K562 (cell line): Measurements from ENCODE around the gene PPP1R37. TPM values are rescaled to one million over a fixed set of nuclear protein-coding genes. Genes with fewer than 3 reads are reported as not detected.

Experiments
- CHD7 ChIP-seq: fragments of 200-600 bp; sonication (generic); IDR thresholded peaks from one replicate; pipeline ENCODE4 v1.6.1; 2012; ENCODE audit warnings: mild to moderate bottlenecking, low read depth, low read length, inconsistent platforms
- CSDE1 ChIP-seq, 2 experiments: fragments of 450-650 bp; IDR thresholded peaks; 2 replicates each; pipeline ENCODE4 v1.6.1; 2016; ENCODE audit warnings: mild to moderate bottlenecking in 1 of 2
- DIDO1 ChIP-seq: fragments of 450-650 bp; IDR thresholded peaks from 2 replicates; pipeline ENCODE4 v1.6.1; 2016; ENCODE audit warnings: low read depth, missing biosample characterization, missing genetic modification characterization
- HLTF ChIP-seq: fragments of 450-650 bp; IDR thresholded peaks from 2 replicates; pipeline ENCODE4 v1.6.1; 2016
- KAT7 ChIP-seq: sonication (generic); formaldehyde crosslinking; IDR thresholded peaks from 2 replicates; pipeline ENCODE4 v1.8.0; 2022; ENCODE audit warnings: missing genetic modification reagents, mild to moderate bottlenecking, borderline replicate concordance
- KDM1A ChIP-seq, 2 experiments: fragments of 450-650 bp; IDR thresholded peaks; 2 replicates each; pipeline ENCODE4 v1.6.1; 2016; ENCODE audit warnings: mild to moderate bottlenecking in 2 of 2
- NR2C1 ChIP-seq, 2 experiments: fragments of 450-650 bp; IDR thresholded peaks; 2 replicates each; pipeline ENCODE4 v1.6.1; 2017; ENCODE audit warnings: mild to moderate bottlenecking in 2 of 2, antibody characterized with exemption in 1 of 2, inconsistent platforms in 1 of 2, missing compliant biosample characterization in 1 of 2, missing genetic modification characterization in 1 of 2
- SAFB ChIP-seq: fragments of 200-400 bp; formaldehyde crosslinking; IDR thresholded peaks from 2 replicates; pipeline ENCODE4 v1.6.1; 2017; ENCODE audit warnings: low read depth, low read length, borderline replicate concordance
- STAT5B ChIP-seq: fragments of 250-450 bp; sonication (Bioruptor Pico); IDR thresholded peaks from 2 replicates; pipeline ENCODE4 v1.8.0; 2021; ENCODE audit warnings: mild to moderate bottlenecking, inconsistent platforms
- TCF7 ChIP-seq: sonication (generic); IDR thresholded peaks from 2 replicates; pipeline ENCODE4 v1.6.1; 2016; ENCODE audit warnings: antibody characterized with exemption, borderline replicate concordance
- TRIM28 ChIP-seq: fragments of 450-650 bp; IDR thresholded peaks from 2 replicates; pipeline ENCODE4 v1.6.1; 2017
- YY1 ChIP-seq, 3 experiments: IDR thresholded peaks; 2 replicates each; pipeline ENCODE4 v1.6.1; 2011; ENCODE audit warnings: low read length in 2 of 3, mild to moderate bottlenecking in 2 of 3, moderate library complexity in 2 of 3, borderline replicate concordance in 1 of 3, control low read depth in 1 of 3, low read depth in 1 of 3; ENCODE audit not compliant: insufficient read depth in 3 of 3, insufficient replicate concordance in 2 of 3, control insufficient read depth in 1 of 3, insufficient read length in 1 of 3; ENCODE audit errors: extremely low read depth in 1 of 3
- polyA plus RNA-seq, 8 experiments: library from polyadenylated mRNA; depleted of rRNA in 4 of 8; stranded (reverse) in 5 of 8; unstranded in 3 of 8; fragments of >200 nt; fragmentation: Nextera tagmentation in 2 of 8; fragmentation: Illumina TruSeq in 1 of 8; extraction: Ambion mirVana in 2 of 8; extraction: Trizol in 1 of 8; gene quantifications; 2 replicates each; pipeline versions ENCODE4 v1.2.1 to v1.2.3, GENCODE V29; 2011 to 2014; ENCODE audit warnings: inconsistent platforms in 1 of 8, missing spikeins in 1 of 8
- total RNA-seq, 7 experiments: library from RNA; depleted of rRNA in 6 of 7; stranded (reverse); fragments of >200 nt in 6 of 7; fragmentation: Illumina TruSeq in 2 of 7; extraction: Trizol in 2 of 7; gene quantifications; 2 replicates each; pipeline versions ENCODE4 v1.2.1 to v1.2.3, GENCODE V29; 2011 to 2021; ENCODE audit warnings: low replicate concordance in 1 of 7
- TF ChIP-seq, protein P1 (sequence below): fragments of 450-650 bp; IDR thresholded peaks from 2 replicates; pipeline ENCODE4 v1.6.1; 2016; ENCODE audit warnings: borderline replicate concordance

The PPP1R37 gene
- total and polyA plus RNA-seq, 9 of the 15 experiments (the other 6 are each of a cell fraction or from before 2014, with no cell fraction given) = 0.04 to 20.3 (median 7.3) TPM

DNA sequence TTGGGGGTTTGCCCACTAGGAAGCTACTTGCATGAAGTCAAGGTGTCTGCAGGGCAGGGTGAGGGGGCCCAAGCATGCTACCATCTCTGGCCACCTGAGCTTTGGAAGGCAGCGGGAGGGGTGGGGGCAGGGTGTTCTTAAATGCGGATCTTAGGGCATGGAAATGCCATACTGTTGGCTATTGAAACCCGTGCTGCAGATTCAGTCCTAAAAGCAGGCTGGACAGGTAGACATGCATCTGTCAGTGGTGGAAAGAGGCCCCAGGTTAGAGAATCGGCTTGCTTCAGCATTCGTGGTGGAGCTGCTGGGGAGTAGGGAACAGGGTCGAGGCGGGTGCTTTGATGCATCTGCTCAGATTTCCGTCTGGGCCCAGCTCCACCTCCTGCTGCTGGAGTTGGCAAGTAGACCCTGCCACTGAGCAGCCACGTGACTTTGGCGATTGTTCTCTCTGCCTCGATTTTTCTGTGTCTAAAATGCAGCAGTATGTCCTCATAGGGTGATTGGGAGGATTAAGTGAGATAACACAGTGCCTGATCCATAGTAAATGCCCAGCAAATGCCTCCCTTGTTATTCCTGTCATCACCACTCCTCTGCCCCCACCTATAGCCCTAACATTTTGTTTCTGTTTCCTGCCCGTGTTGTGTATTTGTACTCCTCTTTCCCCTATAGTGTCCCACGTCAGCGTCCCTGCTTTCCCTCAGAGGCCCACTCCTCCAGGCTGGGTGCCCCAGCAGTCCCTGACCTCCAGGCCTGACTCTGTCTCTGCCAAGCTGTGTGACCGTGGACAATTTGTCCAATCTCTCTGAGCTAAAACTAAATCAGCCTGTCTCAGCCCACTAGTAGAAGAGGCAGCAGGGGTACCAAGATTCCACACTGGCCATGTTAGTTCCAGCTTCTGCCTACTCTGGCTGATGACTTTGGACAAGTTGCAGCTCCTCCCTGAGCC is 5.8 kb downstream of the PPP1R37 start (continued):
- TF ChIP-seq CHD7 = no peak
- no peak for TF ChIP-seq KAT7 (CRISPR knock-in tag)
- no peak for TF ChIP-seq SAFB
- TF ChIP-seq DIDO1 = no peak
- no peak for TF ChIP-seq NR2C1 (IDR thresholded peaks at IDR 0.05)
- no peak for TF ChIP-seq NR2C1 (tag; IDR thresholded peaks at IDR 0.05)
- TF ChIP-seq TCF7 = no peak
- TF ChIP-seq TRIM28 = no peak
- no peak for TF ChIP-seq HLTF
- TF ChIP-seq YY1 (IDR thresholded peaks at IDR 0.05; ENCODE audit: borderline replicate concordance in 1 of 3, control insufficient read depth in 1 of 3, extremely low read depth in 1 of 3, insufficient read depth in 3 of 3, insufficient read length in 1 of 3, insufficient replicate concordance in 2 of 3, low read depth in 1 of 3, low read length in 2 of 3) = no peak
- TF ChIP-seq CSDE1 (IDR thresholded peaks at IDR 0.05) = no peak
- no peak for TF ChIP-seq KDM1A (IDR thresholded peaks at IDR 0.05)
- TF ChIP-seq, protein P1, sequence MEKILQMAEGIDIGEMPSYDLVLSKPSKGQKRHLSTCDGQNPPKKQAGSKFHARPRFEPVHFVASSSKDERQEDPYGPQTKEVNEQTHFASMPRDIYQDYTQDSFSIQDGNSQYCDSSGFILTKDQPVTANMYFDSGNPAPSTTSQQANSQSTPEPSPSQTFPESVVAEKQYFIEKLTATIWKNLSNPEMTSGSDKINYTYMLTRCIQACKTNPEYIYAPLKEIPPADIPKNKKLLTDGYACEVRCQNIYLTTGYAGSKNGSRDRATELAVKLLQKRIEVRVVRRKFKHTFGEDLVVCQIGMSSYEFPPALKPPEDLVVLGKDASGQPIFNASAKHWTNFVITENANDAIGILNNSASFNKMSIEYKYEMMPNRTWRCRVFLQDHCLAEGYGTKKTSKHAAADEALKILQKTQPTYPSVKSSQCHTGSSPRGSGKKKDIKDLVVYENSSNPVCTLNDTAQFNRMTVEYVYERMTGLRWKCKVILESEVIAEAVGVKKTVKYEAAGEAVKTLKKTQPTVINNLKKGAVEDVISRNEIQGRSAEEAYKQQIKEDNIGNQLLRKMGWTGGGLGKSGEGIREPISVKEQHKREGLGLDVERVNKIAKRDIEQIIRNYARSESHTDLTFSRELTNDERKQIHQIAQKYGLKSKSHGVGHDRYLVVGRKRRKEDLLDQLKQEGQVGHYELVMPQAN = no peak
- no peak for TF ChIP-seq STAT5B
